ENCODE results near the gene FAM161B.

- TF ChIP-seq CTCF (IDR thresholded peaks at IDR 0.05): no peak
- TF ChIP-seq POLR2A (IDR thresholded peaks at IDR 0.05): no peak
- no peak for TF ChIP-seq POLR2AphosphoS5 (IDR thresholded peaks at IDR 0.05)
- no peak for TF ChIP-seq EP300 (IDR thresholded peaks at IDR 0.05)
Observed at GRCh38 chr14:73909681-73910080, 40.2 kb downstream of the FAM161B start.
